ENCODE data around the gene ADSL.

GRCh38 chr22:40322818-40323447 is 23.4 kb upstream of the ADSL start:
- TF ChIP-seq EP300 (IDR thresholded peaks at IDR 0.05) (no peak), CTCF (IDR thresholded peaks at IDR 0.05) (no peak), POLR2A (IDR thresholded peaks at IDR 0.05) (no peak)

Data from tibial nerve (tissue), 4 donors.